ENCODE measurements around the gene ROBO4. TPM values are rescaled to one million over a fixed set of nuclear protein-coding genes. Genes with fewer than 3 reads are reported as not detected.

ROBO4 gene
- total RNA-seq, 2 experiments from 2014 or later: not detected

GRCh38 chr11:124899383-124900145 lies 1.9 kb upstream of the ROBO4 start:
- H3K4me1 Mint-ChIP-seq (ENCODE audit: low read depth): peaks cover 2% of the 10 kb centered on the region
- H3K27me3 Mint-ChIP-seq: peaks cover 8% of the 10 kb centered on the region
- H3K4me3 Mint-ChIP-seq: no peak overlapping the region
- no peak overlapping the region for H3K27ac Mint-ChIP-seq
- TF ChIP-seq CTCF (IDR thresholded peaks at IDR 0.05): no peak
- intact Hi-C loops (cut with micrococcal nuclease): no loop called here
- ChIA-PET POLR2A (no interaction called here), CTCF (no interaction called here)
- H3K36me3 Mint-ChIP-seq (ENCODE audit: low read depth): no peaks in the 10 kb centered on the region
- no peak for ATAC-seq
- DNase-seq: no peak
- H3K9me3 Mint-ChIP-seq: no peaks in the 10 kb centered on the region

DNA sequence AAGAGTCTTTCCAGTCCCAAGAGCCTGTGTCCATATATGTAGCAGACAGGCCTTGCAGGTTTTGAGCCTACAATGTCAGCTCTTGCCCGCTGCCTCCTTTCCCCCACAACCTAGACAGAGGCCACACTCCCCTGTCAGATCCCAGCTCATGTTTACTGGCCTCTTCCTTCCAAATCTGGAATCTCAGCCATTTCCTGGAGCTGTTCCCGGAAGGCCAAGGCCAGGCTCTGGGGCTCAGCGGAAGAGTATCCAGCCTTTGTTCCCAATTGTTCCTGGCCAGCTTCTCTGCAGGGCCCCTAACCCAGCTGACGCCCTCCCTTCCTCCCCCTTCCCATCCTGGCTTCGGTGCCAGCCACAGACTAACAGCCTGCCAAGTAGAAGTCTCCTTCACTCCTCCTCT lies 1.0 kb upstream of the ROBO4 start:
- no peaks in the 10 kb centered on the region for H3K9me3 Mint-ChIP-seq
- intact Hi-C loops (cut with micrococcal nuclease): no loop called here
- TF ChIP-seq CTCF (IDR thresholded peaks at IDR 0.05): no peak
- ChIA-PET POLR2A (no interaction called here), CTCF (interaction anchor here (0.9 kb wide), 1 partner anchor 20 kb away, joined by 3 read pairs; the partner anchor contains the start of gene HEPN1)
- peaks cover 2% of the 10 kb centered on the region for H3K4me1 Mint-ChIP-seq (ENCODE audit: low read depth)
- no peaks in the 10 kb centered on the region for H3K36me3 Mint-ChIP-seq (ENCODE audit: low read depth)
- H3K27me3 Mint-ChIP-seq: peaks cover 8% of the 10 kb centered on the region
- no peak overlapping the region for H3K27ac Mint-ChIP-seq
- no peak for DNase-seq
- no peak for ATAC-seq
- no peak overlapping the region for H3K4me3 Mint-ChIP-seq

- no peak overlapping the region for H3K4me3 Mint-ChIP-seq
- no peak for TF ChIP-seq CTCF (IDR thresholded peaks at IDR 0.05)
- no peaks in the 10 kb centered on the region for H3K36me3 Mint-ChIP-seq (ENCODE audit: low read depth)
- intact Hi-C loops (cut with micrococcal nuclease): no loop called here
- H3K9me3 Mint-ChIP-seq: no peaks in the 10 kb centered on the region
- ChIA-PET POLR2A (no interaction called here), CTCF (interaction anchor here (0.9 to 1.1 kb wide), 2 partner anchors 21 to 61 kb away, joined by 3 read pairs; partner anchors contain the start of gene HEPN1)
- H3K27ac Mint-ChIP-seq: no peak overlapping the region
- H3K27me3 Mint-ChIP-seq: peaks cover 8% of the 10 kb centered on the region
- peaks cover 2% of the 10 kb centered on the region for H3K4me1 Mint-ChIP-seq (ENCODE audit: low read depth)
- no peak for DNase-seq
- no peak for ATAC-seq
Observed at GRCh38 chr11:124898263-124898680, 607 bp upstream of the ROBO4 start.

DNA sequence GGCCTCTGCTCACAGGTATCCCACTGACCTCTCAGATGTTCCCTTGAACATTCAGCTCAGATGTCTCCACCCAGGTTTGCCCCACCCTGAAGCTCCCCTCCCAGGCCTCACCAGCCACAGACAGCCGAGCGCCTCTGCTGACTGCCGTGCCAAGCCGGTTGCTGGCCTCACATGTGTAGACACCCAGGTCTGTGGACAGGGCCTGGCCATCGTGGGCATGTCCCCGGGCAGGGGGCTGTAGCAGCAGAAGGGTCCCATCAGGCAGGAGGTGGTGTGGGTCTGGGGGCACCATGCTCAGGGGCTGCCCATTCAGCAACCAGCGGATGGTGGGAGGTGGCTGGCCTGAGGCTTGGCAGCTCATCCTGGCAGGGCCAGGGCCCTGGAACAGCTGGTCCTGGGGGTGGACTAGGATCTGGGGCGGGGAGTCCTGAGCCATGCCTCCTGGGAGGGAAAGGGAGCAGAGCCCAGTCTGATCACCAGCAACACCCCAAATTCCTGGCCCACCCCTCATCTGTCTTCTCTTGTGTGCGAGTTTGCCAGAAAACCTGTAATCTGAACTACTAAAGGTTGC lies 759 bp downstream of the ROBO4 start:
- Mint-ChIP-seq H3K4me3 (no peak overlapping the region), H3K27me3 (peaks cover 8% of the 10 kb centered on the region), H3K36me3 (ENCODE audit: low read depth) (no peaks in the 10 kb centered on the region), H3K27ac (no peak overlapping the region), H3K9me3 (no peaks in the 10 kb centered on the region), H3K4me1 (ENCODE audit: low read depth) (peaks cover 2% of the 10 kb centered on the region)
- ATAC-seq: no peak
- DNase-seq: no peak
- ChIA-PET POLR2A (no interaction called here), CTCF (no interaction called here)
- TF ChIP-seq CTCF (IDR thresholded peaks at IDR 0.05): no peak
- intact Hi-C loops (cut with micrococcal nuclease): no loop called here

- ChIA-PET POLR2A (interaction anchor here (1.0 kb wide), 1 partner anchor 15 kb away, joined by 3 read pairs; no protein-coding TSS in a partner anchor), CTCF (no interaction called here)
- H3K27ac Mint-ChIP-seq: no peak overlapping the region
- peaks cover 4% of the 10 kb centered on the region for H3K27me3 Mint-ChIP-seq
- H3K36me3 Mint-ChIP-seq (ENCODE audit: low read depth): no peaks in the 10 kb centered on the region
- H3K9me3 Mint-ChIP-seq: no peaks in the 10 kb centered on the region
- no peak for ATAC-seq
- no peak overlapping the region for H3K4me3 Mint-ChIP-seq
- intact Hi-C loops (cut with micrococcal nuclease): no loop called here
- DNase-seq: no peak
- H3K4me1 Mint-ChIP-seq (ENCODE audit: low read depth): peaks cover 2% of the 10 kb centered on the region
- no peak for TF ChIP-seq CTCF (IDR thresholded peaks at IDR 0.05)
Observed at GRCh38 chr11:124896071-124896750, 1.5 kb downstream of the ROBO4 start.

All from activated CD8-positive, alpha-beta T cell treated with anti-CD3 and anti-CD28 coated beads for 36 hours (primary cell).